GM19468 (cell line): Measurements from ENCODE around the gene PDZRN4.
"Not testable (repeated sequence)": the region's sequence is repeated elsewhere in the genome, so short reads cannot be mapped to it uniquely, and the experiment has no call there.

ENCODE experiments used
- ATAC-seq: cut with Tn5 transposase; IDR thresholded peaks from one replicate; pipeline ENCODE4 v1.9.1; 2021; ENCODE audit warnings: mild to moderate bottlenecking, moderate library complexity, moderate number of reproducible peaks; ENCODE audit not compliant: unreplicated experiment; ENCODE audit errors: extremely low read depth

PDZRN4 gene

DNA sequence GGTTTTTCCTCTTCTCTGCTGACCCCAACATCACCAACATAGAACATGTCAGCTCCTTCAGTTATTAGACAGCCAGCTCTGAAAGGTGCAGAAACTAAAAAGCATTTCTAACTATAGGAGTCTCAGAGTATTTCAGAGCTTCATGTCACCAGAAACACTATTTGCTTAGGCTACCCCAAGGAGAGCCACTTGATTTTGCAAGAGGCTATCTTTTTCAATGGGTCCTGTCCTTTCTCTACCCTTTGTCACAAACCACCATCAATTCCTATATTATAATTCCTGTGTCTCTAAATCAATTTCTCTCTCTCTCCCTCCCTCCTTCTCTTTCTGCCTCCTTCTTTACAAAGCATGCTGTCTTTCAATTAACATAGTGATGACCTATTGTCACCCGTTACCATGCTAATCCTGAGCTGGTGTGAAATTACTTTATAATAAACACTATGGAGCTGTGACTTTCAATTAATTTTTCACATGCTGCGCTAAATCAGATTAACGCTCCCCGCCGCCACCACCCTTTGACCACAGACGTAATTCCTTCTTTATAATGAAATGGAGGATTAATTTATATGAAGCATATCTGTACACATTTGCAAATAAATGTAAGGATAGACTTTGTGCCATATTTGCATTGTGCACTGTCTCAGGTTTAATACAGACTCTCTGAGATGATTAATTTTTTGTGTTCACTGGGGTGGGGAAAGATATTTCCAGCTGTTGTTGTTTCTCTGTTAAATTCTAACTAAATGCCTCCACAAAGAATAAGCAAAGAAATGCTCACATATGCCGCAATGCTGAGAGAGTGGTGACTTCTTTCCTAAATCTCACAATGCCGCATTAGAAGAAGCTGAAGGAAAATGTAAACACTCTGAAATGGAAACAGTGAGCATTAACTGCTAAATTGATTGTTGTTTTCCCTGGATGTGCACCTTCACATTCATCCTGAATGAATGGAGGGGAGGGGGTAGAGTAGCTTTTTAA lies 418.6 kb downstream of the PDZRN4 start:
- no peak for ATAC-seq

DNA sequence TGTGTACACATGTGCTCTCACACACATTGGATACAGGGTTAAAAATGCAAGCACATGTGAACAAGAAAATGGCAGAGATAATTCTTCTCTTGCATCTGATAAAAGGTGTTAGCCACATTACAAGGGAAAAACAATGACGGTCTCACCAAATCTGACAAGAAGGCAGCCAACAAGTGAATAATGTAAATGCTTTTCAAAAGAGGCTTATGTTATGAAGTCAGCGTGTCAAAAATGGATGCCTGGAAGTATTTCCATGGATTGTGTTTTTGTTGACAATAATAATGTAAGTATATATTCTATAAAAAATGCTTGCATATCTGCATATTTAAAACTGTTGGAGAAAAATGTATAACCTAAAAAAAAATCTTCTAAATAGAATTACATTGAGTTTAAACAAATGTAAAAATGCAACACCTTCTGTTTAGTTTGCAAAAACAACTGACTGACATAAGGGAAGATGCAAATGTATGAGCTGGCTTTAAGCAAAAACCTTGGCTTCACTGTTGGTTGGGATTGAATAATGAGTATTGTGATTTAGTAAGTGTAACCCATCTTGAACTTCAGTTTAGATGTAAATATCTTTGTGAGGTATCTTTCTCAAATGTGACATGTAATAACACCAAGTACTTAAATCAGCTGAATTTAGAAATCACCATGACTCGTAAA lies 424.9 kb downstream of the PDZRN4 start:
- no peak for ATAC-seq

DNA sequence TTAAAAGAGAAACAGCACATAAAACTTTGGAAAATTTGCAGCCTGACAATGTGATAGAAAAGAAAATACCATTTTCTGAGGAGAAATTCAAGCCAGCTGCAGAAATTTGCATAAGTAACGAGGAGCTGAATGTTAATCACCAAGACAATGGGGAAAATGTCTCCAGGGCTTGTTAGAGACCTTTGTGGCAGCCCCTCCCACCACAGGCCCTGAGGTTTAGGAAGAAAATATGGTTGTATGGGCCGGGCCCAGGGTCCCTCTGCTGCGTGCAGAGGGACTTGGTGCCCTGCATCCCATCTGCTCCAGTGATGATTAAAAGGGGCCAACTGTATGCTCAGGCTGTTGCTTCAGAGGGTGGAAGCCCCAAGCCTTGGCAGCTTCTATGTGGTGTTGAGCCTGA lies 427.1 kb downstream of the PDZRN4 start:
- ATAC-seq, result not testable (repeated sequence)

DNA sequence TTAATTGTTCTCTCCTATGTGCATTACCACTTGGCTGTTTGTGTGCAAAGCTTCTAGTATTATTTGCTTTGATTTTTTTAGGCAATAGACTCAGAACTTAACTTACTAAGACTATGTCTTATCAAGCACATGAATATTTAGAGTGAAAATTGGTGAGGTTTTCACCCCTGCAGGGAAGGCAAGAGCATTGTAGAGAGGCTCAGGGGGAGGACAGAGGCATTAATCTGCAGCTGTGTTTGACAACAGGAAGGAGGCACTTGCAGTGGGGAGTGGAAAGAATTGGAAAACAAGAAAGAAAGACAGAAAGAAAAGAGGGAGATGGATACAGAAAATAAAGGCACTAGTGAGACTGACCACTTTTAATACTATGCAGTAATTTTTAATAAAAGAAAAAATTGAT lies 431.6 kb downstream of the PDZRN4 start:
- ATAC-seq, result no peak

DNA sequence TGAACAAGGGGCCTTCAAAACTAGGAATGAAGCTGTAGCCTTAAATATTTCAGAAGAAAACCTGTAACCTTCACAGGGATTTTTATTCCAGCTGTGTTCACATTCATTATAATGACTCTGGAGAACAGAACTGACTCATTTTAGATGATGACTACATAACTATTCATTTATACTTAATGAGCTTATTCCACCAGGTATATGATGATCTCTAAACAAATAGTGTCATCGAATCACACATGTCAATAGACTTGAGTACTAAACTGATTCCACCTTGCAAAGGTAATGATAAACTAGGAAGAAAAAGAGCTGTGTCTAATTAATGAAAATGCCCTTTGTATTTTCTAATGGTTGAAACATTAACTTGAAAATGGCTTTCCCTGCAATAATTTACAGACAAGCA lies 433.2 kb downstream of the PDZRN4 start:
- ATAC-seq, result no peak
